ENCODE measurements around the gene P2RY14.

DNA sequence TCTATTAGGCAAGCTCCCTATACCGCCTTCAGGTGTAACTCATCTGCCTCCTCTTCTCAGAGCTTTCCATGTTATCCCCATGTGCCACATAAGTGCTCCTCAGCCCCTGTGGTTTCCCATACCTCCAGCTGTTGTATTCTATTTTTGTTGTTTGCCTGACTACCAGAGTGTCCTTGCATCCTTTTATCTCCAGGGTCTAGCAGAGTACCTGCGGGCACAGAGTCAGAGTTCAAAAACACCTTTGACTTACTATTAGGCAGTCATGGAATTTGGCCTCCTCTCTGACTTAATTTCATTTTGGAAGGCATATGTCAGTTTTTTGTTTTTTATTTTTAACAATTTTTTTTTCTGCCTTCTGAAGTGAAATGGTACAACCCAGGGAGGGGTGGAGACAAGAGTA is 31.2 kb upstream of the P2RY14 start:
- TF ChIP-seq POLR2A (IDR thresholded peaks at IDR 0.05; ENCODE audit: insufficient read depth in 1 of 2, low read depth in 2 of 2, low read length in 2 of 2), result no peak
- TF ChIP-seq, protein P1, sequence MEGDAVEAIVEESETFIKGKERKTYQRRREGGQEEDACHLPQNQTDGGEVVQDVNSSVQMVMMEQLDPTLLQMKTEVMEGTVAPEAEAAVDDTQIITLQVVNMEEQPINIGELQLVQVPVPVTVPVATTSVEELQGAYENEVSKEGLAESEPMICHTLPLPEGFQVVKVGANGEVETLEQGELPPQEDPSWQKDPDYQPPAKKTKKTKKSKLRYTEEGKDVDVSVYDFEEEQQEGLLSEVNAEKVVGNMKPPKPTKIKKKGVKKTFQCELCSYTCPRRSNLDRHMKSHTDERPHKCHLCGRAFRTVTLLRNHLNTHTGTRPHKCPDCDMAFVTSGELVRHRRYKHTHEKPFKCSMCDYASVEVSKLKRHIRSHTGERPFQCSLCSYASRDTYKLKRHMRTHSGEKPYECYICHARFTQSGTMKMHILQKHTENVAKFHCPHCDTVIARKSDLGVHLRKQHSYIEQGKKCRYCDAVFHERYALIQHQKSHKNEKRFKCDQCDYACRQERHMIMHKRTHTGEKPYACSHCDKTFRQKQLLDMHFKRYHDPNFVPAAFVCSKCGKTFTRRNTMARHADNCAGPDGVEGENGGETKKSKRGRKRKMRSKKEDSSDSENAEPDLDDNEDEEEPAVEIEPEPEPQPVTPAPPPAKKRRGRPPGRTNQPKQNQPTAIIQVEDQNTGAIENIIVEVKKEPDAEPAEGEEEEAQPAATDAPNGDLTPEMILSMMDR (CRISPR knock-in tag; IDR thresholded peaks at IDR 0.05), result no peak
- no peak for TF ChIP-seq ZNF121 (CRISPR knock-in tag; IDR thresholded peaks at IDR 0.05)
- TF ChIP-seq ZNF766 (CRISPR knock-in tag; IDR thresholded peaks at IDR 0.05; ENCODE audit: borderline replicate concordance), result no peak
- TF ChIP-seq ZBTB38 (CRISPR knock-in tag; IDR thresholded peaks at IDR 0.05), result no peak

All from HepG2 (cell line).